ENCODE results near the gene FTO.

DNA sequence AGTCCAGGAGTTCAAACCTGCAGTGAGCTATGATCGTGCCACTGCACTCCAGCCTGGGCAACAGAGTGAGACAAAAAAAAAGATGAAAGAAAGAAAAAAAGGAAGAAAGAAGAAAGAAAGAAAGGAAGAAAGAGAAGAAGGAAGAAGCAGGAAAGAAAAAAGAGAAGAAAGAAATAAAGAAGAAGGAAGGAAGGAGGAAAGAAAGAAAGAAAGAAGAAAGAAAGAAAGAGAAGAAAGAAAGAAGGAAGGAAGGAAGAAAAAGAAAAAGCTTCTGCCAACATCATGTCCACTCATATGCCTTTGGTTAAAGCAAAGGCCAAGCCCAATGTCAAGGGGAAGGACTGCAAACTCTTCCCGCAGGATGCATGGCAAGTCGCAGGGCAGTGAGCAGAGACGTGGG lies 439.5 kb downstream of the FTO start:
- TF ChIP-seq FOXP2 (optimal IDR thresholded peaks at IDR 0.05; ENCODE audit: control extremely low read depth, extremely low read length, insufficient read depth): no peak
- no peak for TF ChIP-seq EZH2 (IDR thresholded peaks at IDR 0.05)

Measured in SK-N-MC (cell line).